C4-2B (cell line): ENCODE measurements around the gene UNC80.

ENCODE experiments used
- H3K27ac ChIP-seq: fragments of 450-650 bp; 2 replicates; pipeline ENCODE4 v1.5.1; 2017
- ZFX ChIP-seq: fragments of 450-650 bp; IDR thresholded peaks from 2 replicates; pipeline ENCODE4 v1.6.1; 2017
- TF ChIP-seq, protein P1 (sequence below): fragments of 450-650 bp; conservative IDR thresholded peaks from 2 replicates; pipeline ENCODE4 v1.5.1; 2017; ENCODE audit warnings: mild to moderate bottlenecking

Gene UNC80

DNA sequence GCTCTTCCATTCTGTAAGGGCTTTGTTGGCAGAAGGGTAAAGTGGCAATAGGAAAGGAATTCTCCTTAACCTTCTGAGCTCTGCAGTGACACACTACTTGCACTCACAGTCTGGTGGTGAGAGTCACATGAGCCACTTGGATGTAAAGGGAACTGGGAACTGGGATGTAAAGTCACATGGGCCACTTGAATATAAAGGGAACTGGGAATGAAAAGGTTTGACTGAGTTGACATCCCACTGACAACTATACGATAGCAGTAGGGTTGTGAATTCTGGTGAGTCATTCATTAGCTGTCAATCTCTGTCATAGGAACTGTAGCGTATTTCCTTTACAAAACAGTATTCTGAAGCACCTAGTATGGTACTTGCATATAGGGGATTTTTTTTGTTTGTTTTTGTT is 236.3 kb downstream of the UNC80 start:
- H3K27ac ChIP-seq, result no peak overlapping the region
- TF ChIP-seq, protein P1, sequence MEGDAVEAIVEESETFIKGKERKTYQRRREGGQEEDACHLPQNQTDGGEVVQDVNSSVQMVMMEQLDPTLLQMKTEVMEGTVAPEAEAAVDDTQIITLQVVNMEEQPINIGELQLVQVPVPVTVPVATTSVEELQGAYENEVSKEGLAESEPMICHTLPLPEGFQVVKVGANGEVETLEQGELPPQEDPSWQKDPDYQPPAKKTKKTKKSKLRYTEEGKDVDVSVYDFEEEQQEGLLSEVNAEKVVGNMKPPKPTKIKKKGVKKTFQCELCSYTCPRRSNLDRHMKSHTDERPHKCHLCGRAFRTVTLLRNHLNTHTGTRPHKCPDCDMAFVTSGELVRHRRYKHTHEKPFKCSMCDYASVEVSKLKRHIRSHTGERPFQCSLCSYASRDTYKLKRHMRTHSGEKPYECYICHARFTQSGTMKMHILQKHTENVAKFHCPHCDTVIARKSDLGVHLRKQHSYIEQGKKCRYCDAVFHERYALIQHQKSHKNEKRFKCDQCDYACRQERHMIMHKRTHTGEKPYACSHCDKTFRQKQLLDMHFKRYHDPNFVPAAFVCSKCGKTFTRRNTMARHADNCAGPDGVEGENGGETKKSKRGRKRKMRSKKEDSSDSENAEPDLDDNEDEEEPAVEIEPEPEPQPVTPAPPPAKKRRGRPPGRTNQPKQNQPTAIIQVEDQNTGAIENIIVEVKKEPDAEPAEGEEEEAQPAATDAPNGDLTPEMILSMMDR, result no peak
- TF ChIP-seq ZFX, result no peak

DNA sequence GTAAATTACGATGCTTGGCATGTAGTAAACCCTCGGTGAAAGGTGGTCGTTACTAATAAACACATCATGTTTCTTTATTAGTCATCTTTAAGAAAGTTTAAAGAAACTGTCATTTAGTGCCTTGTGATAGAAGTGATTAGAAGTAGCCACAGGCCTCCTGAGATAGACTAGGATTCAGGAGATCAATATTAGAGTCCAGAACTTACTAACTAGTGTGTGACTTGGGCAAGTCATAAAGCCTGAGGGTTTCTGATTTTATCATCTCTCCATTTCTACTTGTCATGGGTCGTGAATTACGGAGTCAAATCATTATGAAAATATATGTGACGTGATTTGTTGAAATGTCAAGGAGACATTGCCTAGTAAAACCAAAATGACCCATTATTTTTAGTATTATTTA is 237.5 kb downstream of the UNC80 start:
- H3K27ac ChIP-seq, result no peak overlapping the region

GRCh38 chr2:210009896-210010295 is 238.3 kb downstream of the UNC80 start:
- no peak overlapping the region for H3K27ac ChIP-seq
- TF ChIP-seq, protein P1, result no peak
- TF ChIP-seq ZFX, result no peak

More for the DNA sequence above, 237.5 kb downstream of the UNC80 start:
- TF ChIP-seq, protein P1, result no peak
- no peak for TF ChIP-seq ZFX

GRCh38 chr2:210020138-210020537 is 248.5 kb downstream of the UNC80 start:
- TF ChIP-seq, protein P1, result no peak
- no peak for TF ChIP-seq ZFX
- H3K27ac ChIP-seq, result no peak overlapping the region

- no peak for TF ChIP-seq ZFX
- TF ChIP-seq, protein P1, result no peak
- no peak overlapping the region for H3K27ac ChIP-seq
Observed at GRCh38 chr2:210022824-210023223, 251.2 kb downstream of the UNC80 start.

- no peak overlapping the region for H3K27ac ChIP-seq
- TF ChIP-seq, protein P1, result no peak
- no peak for TF ChIP-seq ZFX
Observed at GRCh38 chr2:210027608-210028007, 256.0 kb downstream of the UNC80 start.

DNA sequence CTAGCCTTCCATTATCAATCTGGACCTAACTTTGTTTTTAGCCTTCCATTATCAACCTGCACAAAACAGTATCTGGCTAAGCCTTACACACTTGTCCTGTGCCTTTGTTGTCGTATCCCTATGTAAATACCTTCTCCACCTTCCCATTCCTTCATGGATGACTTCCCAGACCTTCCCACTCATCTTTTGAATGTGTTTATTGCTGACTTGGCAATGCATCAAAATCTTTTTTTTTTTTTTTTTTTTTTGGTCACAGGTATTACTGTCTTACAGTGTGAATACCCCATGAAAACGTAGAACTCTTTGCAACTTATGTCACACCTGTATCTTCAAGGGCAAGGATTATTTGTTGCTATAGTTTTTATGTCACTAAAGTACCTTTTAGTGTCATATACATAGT is 256.5 kb downstream of the UNC80 start:
- no peak overlapping the region for H3K27ac ChIP-seq
- TF ChIP-seq ZFX, result no peak
- TF ChIP-seq, protein P1, result no peak
